Fibroblast of skin of scalp (primary cell): ENCODE data around the gene CNTN5.

Source experiments
- DNase-seq: peaks from one replicate; pipeline ENCODE4 v3.0.0-alpha.2; 2013

Gene CNTN5

GRCh38 chr11:100105255-100105981 is 1084.7 kb downstream of the CNTN5 start:
- no peak for DNase-seq

GRCh38 chr11:100105982-100106358 is 1085.2 kb downstream of the CNTN5 start:
- DNase-seq: no peak

- no peak for DNase-seq
These were observed 1098.4 kb downstream of the CNTN5 start for GRCh38 chr11:100119176-100119575.

GRCh38 chr11:100133114-100133513 is 1112.4 kb downstream of the CNTN5 start:
- DNase-seq: no peak

GRCh38 chr11:100141201-100141600 is 1120.5 kb downstream of the CNTN5 start:
- no peak for DNase-seq

GRCh38 chr11:100151944-100152343 is 1131.2 kb downstream of the CNTN5 start:
- peak; percentile 36 for DNase-seq

- DNase-seq: no peak
These were observed 1132.0 kb downstream of the CNTN5 start for GRCh38 chr11:100152766-100153165.

GRCh38 chr11:100163471-100163870 is 1142.7 kb downstream of the CNTN5 start:
- DNase-seq: no peak

GRCh38 chr11:100174881-100175280 is 1154.1 kb downstream of the CNTN5 start:
- DNase-seq: no peak

DNA sequence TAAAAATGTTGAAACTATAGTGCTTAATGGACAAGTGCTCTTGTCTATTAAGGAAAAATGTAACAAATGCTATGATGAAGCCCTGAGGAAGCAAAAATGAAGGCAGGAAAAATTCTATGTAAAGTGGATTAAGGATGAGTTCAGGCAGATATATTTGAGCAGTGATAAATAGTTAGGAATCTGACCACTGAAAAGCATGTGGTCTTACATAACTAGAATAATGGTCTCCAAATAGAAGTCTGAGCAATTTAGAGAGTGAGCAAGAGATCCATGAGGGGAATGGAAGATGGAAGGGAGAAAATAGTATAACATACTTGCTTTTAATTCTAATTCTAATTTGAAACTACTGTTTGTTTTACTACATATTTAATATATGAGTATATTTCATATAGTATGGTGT is 1155.7 kb downstream of the CNTN5 start:
- peak; percentile 1 for DNase-seq

DNA sequence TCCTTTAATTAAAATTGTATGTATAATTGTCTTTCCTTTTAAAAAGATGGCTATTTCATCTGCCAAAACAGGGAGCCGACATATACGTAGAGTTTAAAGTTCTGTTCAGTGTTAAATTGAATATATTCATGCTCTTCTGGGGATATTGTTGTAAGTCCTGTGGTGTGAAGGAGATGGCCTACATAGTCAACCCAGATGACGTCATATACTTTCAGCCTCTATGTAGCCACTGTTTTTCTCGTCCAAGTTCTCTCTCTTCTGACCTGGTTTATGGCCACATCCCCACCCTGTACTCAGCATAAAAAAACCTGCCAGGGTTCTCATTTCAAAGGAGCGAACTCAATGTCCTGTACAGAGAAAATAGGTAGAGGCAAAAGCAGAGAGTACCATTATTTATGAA is 1156.9 kb downstream of the CNTN5 start:
- DNase-seq: no peak

DNA sequence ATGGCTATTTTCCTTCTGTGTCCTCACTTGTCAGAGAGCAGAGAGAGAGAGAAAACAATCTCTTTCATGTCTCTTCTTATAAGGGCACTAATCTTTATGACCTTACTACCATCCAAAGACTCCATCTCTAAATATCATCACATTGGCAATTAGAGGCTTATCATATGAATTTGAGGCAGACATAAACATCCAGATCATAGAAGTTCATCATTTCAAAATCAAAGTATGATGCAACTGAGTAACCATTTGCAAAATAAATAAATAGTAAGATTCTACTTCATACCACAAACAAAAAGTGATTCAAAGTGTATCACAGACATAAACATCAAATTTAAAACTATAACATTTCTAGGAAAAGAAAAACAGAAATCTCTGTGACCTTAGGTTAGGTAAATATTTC is 1161.6 kb downstream of the CNTN5 start:
- DNase-seq: no peak

- no peak for DNase-seq
These were observed 1162.2 kb downstream of the CNTN5 start for GRCh38 chr11:100182927-100183326.

DNA sequence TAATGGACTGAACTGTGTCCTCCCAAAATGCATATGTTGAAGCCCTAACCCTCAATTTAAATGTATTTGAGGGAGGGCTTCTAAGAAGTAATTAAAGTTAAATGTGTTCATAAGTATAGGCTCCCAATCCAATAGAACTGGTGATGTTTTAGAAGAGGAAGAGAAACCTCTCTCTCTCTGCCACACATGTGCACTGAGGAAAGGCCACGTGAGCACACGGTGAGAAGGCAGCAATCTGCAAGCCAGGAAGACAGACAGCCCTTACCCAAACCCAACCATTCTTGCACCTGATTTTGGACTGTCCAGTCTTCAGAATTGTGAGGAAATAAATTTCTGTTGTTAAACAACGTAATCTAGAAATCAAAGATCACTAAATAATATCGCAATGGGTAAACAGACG is 1164.8 kb downstream of the CNTN5 start:
- no peak for DNase-seq

DNA sequence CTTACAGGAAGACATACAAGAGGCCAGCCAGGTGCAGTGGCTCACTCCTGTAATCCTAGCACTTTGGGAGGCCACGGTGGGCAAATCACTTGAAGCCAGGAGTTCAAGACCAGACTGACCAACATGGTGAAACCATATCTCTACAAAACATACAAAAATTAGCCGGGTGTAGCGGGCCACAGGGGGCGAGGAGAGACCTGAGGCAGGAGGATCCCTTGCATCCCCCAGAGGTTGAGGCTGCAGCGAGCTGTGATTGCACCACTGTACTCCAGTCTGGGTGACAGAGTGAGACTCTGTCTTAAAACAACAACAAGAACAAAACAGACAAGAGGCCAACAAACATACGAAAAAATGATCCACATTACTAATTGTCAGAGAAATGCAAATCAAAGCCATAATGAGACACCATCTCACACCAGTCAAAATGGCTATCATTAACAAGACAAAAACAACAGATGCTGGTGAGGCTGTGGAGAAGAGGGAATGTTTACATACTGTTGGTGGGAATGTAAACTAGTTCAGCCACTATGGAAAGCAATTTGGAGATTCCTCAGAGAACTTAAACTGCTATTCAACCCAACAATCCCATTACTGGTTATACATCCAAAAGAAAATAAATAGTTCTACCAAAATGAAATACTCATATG is 1167.5 kb downstream of the CNTN5 start:
- no peak for DNase-seq

GRCh38 chr11:100190395-100190794 is 1169.6 kb downstream of the CNTN5 start:
- no peak for DNase-seq

GRCh38 chr11:100192181-100192580 is 1171.4 kb downstream of the CNTN5 start:
- no peak for DNase-seq

DNA sequence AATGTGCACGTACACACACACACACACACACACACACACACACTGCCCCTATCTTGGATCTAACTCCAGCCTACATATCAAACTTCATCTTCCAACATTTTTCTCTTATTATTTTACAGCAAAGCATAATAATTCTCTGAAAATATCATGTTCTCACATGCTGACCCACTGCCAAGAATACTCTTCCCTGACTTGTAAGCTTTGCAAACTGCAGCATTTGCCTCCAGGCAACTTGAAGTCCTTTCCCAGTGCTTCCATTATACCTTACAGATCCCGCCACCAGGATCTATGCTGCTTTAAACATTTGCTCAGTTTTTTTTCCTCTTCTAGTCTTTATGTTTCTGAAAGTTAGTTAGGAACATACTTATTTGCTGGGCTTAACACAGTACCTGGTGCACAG is 1183.0 kb downstream of the CNTN5 start:
- peak; percentile 13 for DNase-seq

DNA sequence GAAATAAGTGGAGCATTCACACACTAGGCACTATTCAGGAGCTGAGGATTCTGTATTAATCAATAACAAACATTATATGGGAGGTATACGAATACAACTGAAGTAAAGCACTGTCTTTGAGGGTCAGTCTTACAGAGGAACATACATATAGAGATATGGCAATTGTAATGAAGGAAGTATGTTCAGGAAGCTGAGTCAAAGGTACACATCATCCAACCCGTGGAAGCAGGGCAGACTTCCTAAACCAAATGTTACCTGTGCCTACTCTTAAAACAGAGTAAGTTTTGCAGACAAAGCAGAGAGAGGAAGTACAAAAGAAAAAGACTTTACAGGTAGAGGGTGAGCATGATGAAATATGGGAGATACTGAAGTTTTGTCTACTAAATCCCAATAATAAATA is 1185.2 kb downstream of the CNTN5 start:
- DNase-seq: no peak

DNA sequence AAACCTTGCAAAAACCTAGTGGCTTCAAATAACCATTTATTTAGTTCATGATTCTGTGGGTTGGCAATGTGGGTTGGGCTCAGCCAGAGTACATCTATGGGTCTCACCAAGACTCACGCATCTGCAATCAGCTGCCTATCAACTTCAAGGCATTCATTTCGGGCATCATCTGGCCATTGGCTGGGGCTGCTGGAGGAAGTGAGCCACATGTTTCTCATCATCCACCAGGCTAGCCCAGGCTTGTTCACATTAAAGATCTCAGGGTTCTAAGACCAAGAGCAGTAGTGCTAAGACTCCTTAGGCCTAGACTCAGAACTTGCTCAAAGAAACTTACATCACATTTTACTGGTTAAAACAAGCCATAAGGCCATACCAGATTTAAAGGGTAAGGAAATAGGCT is 1187.5 kb downstream of the CNTN5 start:
- no peak for DNase-seq

- DNase-seq: no peak
These were observed 1194.0 kb downstream of the CNTN5 start for GRCh38 chr11:100214791-100215190.

DNA sequence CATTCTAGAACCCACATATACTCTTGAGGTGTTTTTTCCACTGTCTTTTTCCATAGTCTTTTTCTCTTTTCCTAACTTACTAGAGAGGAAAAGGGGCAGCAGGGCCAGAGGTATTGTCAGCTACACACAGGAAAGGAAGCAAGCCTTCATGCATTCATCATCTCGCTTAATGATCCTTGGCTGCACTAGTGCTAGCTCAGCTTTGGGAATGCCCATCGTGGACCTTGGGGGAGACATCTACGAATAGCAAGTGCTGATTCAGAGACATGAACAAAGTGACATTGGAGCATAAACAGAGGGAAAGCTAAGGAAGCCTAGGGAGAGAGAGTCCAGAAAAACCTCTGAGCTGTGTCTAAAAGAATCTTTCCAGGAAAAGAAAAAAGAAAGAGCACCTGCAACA is 1200.1 kb downstream of the CNTN5 start:
- DNase-seq: no peak

GRCh38 chr11:100221791-100222190 is 1201.0 kb downstream of the CNTN5 start:
- no peak for DNase-seq

GRCh38 chr11:100224541-100225034 is 1203.8 kb downstream of the CNTN5 start:
- no peak for DNase-seq
